ENCODE measurements around the gene CCDC149. TPM values are rescaled to one million over a fixed set of nuclear protein-coding genes. Genes with fewer than 3 reads are reported as not detected.

Gene CCDC149
- total RNA-seq, 1 experiment from 2014 or later, result 6.2 TPM

DNA sequence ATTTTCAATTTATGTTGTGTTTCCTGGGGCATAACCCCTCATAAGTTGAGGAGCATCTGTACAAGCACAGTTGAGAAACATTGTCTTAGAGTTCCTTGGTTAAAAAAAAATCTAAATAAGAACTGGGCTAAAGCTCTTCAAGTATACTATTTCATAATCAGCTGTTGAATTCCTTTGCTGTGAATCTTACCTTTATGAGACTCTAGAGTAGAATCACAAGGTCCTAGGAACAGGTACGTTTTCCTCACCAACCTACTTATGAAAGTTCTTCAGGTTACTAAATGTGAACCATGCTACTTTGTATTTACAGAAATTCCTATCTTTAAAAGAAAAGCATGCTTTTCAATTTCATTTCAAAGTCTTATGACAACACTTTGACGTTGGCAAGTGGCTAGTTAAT, 138.4 kb downstream of the CCDC149 start:
- in situ Hi-C loops (cut with HindIII; ENCODE audit: low pct_unique_long_range_greater_than_20kb, low sequenced_read_pairs), result no loop called here
- no peak for DNase-seq (ENCODE audit: low read depth)

DNA sequence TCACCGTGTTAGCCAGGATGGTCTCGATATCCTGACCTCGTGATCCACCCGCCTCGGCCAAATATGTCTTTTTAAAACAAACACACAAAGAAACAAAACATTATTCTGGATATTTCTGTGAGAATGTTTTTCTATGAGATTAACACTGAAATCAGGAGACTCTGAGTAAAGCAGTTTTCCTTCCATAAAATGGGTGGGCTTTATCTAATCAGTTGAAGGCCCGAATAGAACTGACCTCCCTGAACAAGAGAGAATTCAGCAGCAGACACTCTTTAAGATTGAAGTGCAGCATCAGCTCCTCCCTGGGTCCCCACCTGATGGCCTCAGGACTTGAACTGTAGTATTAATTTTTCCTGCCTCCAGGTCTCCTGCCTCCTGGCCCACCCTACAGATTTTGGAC, 139.9 kb downstream of the CCDC149 start:
- in situ Hi-C loops (cut with HindIII; ENCODE audit: low pct_unique_long_range_greater_than_20kb, low sequenced_read_pairs), result no loop called here
- no peak for DNase-seq (ENCODE audit: low read depth)

DNA sequence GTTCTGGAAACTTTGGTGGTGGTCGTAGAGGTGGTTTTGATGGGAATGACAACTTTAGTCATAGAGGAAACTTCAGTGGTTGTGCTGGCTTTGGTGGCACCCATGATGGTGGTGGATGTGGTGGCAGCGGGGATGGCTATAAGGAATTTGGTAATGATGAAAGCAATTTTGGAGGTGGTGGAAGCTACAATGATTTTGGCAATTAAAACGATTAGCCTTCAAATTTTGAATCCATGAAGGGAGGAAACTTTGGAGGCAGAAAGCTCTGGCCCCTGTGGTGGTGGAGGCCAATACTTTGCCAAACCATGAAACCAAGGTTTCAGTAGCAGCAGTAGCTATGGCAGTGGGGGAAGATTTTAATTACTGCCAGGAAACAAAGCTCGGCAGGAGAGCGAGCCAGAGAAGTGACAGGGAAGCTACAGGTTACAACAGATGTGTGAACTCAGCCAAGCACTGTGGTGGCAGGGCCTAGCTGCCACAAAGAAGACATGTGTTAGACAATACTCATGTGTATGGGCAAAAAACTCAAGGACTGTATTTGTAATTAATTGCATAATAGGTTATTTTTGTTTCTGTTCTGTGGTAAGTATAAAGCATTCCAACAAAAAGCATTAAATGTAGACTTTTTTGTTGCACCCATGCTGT, 140.7 kb downstream of the CCDC149 start:
- DNase-seq (ENCODE audit: low read depth), result no peak
- in situ Hi-C loops (cut with HindIII; ENCODE audit: low pct_unique_long_range_greater_than_20kb, low sequenced_read_pairs), result no loop called here

DNA sequence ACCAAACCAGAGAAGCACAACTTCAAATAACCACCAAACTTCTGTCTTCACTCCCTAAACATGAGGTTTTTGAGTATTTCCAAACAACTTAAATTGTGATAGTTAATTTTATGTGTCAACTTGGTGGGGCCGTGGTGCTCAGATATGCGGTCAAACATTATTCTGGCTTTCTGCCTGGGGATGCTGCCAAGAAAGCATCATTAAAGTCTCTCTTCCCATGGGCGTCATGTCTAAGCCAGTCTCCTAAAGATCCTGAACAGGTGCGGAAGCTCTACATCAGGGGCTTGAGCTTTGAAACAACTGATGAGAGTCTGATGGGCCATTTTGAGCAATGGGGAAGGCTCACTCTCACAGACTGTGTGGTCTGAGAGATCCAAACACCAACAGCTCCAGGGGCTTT, 141.6 kb downstream of the CCDC149 start:
- DNase-seq (ENCODE audit: low read depth), result no peak
- in situ Hi-C loops (cut with HindIII; ENCODE audit: low pct_unique_long_range_greater_than_20kb, low sequenced_read_pairs), result no loop called here

DNA sequence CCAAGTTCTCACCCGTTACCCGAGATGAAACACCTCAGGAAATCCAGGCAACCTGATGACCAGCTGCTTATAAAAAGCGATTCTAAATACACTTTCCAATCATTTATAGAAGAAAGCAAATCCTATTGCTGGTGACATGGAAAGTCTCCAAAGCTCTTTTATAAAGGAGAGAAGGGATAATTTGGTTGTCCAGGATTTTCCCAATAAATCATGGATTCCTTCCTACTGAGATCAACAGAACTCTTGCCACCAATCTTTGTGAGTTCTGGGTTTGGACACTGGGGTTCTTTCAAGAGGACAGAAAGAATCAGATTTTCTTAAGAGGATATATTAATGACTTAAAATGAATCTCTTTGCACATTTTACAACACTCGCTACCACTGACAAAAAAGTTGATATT, 142.2 kb downstream of the CCDC149 start:
- in situ Hi-C loops (cut with HindIII; ENCODE audit: low pct_unique_long_range_greater_than_20kb, low sequenced_read_pairs), result no loop called here
- no peak for DNase-seq (ENCODE audit: low read depth)

DNA sequence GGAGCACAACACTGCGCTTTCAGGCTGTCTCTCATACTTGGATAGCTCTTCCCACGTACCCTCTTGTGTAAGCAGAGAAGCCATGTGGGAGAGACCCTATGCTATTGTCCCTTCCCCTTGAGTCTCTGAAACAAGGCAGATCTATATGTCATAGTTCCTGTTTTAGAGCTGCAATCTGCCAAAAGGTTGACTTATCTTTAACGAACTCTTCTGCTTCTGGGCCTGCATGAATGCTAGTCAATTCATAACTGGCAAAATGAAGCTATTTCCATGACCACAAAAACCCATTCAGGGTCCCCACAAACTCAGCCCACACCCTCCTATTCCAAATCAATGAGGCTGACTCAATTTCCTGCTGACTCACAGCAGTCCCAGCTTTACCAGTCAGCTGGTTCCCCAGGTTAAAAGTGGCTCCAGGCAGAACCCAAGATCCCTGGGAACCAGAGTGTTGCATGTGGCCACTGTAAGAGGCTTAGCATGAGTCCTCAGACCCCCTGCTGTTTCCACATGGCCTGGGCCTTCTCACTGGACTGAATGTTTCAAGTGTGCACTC, 142.7 kb downstream of the CCDC149 start:
- no peak for DNase-seq (ENCODE audit: low read depth)
- in situ Hi-C loops (cut with HindIII; ENCODE audit: low pct_unique_long_range_greater_than_20kb, low sequenced_read_pairs), result no loop called here

DNA sequence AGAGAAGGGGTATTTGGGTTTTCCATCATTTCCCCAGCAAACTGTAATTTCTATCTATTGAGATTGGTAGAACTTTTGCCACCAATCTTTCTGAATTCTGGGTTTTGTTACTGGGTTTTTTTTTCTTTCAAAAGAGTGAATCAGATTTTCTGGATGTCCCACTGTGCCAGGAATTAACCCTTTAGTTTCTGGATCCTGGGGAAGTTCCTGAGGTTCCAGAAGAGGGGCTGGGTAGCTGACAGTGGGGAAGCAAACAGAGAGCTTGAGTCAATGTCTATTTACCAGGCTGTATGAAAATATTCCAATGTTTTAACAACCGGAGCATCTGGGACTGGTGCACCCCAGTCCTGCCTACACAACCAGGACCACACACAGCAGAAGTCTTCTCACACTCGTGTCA, 143.3 kb downstream of the CCDC149 start:
- in situ Hi-C loops (cut with HindIII; ENCODE audit: low pct_unique_long_range_greater_than_20kb, low sequenced_read_pairs), result no loop called here

DNA sequence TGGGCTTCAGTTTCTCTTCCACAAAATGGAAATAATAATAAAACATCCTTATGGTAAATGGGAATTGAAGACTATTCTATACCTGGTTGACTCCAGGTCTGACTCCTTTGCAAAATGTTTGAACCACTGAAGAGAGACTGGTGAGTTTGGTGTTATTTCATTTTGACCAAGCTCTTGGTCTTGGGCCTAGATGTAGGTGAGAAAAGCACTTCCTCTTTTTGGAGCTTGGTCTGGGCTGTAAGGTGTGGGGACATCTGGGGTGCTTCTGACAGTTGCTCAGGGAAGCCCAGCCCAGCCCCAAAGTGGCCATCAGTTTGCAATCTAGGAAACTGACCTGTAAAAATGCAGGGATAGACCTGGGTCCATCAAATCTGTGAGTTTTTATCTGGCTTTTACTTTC, 144.2 kb downstream of the CCDC149 start:
- in situ Hi-C loops (cut with HindIII; ENCODE audit: low pct_unique_long_range_greater_than_20kb, low sequenced_read_pairs), result no loop called here
- DNase-seq (ENCODE audit: low read depth), result no peak

More for the DNA sequence above, 143.3 kb downstream of the CCDC149 start:
- no peak for DNase-seq (ENCODE audit: low read depth)

DNA sequence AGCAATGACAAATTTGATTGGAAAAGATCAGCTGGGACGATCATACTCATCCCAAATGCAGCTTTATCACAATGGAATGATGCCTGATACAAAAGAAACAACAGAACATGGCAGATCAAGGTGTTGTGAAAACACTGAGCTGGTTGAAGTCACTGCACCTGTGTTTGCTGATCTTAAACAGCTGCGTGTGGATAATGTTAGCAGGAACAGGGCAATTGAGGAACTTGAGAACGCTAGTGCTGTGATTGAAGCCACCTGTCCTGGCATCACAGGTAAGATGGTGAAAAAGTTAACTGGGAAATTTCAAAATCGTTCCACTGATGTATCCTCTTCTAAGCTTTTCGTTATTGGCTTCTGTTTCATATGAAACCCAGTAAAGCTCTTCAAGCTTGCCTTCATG, 144.8 kb downstream of the CCDC149 start:
- DNase-seq (ENCODE audit: low read depth), result no peak
- in situ Hi-C loops (cut with HindIII; ENCODE audit: low pct_unique_long_range_greater_than_20kb, low sequenced_read_pairs), result no loop called here

DNA sequence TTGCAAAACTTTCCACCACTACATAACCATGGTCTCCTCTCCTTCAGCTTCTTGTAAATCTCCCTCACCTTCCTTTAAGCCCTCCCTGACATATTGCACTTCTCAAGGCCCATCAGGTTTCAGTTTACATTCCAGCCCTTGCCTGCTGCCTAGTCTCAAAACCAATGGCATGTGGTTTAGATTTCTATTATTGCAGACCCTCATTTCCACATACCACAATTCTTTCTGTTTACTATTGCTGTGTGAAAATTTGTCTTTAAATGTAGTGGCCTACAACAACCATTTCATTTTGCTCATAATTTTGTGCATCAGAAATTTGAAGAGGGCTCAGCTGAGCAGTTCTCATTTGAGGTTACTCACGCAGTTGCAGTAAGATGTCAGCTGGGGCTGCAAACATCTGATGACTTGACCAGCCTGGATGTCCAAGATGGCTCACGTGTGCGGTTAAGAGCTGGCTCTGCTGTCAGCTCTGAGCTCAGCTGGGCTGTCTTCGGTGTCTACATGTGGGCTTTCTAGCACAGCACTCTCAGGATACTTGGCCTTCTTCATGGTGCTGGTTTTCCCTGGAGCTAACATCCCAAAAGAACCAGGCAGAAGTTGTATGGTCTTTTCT, 147.4 kb downstream of the CCDC149 start:
- in situ Hi-C loops (cut with HindIII; ENCODE audit: low pct_unique_long_range_greater_than_20kb, low sequenced_read_pairs), result no loop called here

DNA sequence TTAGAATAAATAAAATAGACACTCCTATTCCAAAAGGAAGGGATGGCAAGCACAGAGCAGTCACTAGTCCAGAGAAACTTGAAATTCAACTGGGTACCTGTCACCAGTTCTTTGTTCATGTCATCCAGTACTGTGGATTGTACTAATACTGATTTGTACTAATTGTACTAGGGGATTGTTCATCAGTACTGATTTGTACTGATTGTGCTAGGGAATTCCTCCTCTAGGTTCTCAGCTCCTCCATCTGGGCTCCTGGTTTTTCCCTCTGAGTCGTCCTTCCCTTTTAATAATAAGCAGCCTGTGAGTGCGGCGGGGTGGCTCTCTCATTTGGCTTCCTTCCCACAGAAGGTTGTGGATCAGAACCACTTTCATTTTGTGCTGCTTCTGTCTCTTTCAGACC, 148.5 kb downstream of the CCDC149 start:
- in situ Hi-C loops (cut with HindIII; ENCODE audit: low pct_unique_long_range_greater_than_20kb, low sequenced_read_pairs), result no loop called here
- no peak for DNase-seq (ENCODE audit: low read depth)

More for the DNA sequence above, 147.4 kb downstream of the CCDC149 start:
- DNase-seq (ENCODE audit: low read depth), result no peak

DNA sequence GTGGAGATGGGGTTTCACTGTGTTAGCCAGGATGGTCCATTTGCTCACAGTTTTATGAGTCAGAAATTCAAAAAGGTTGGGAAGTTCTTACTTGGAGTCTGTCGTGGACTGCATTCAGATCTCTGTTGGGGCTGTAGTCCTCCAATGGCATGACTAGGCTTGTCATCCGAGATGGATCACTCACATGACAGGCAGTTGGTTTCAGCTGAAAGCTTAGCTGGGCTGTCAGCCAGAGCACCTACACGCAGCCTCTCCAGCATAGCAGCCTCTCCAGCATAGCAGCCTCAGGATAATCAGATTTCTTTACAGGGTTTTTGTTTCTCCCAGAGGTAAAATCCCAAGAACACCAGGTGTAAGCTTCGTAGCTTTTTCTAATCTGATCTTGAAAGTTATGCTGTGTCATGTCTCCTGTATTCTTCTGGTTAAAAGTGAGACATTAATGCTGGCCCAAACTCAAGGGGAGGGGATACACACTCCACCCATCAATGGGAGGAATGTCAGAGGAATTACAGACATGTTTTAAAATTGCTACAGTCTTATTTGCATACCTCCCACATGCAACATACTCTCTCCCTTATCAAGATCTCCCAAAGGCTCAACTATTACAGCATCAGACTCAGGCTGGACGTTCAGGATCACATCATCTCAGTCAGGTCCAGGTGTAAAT, 149.1 kb downstream of the CCDC149 start:
- in situ Hi-C loops (cut with HindIII; ENCODE audit: low pct_unique_long_range_greater_than_20kb, low sequenced_read_pairs), result no loop called here
- DNase-seq (ENCODE audit: low read depth), result peak; percentile 69

Other genes with a start within 250 kb of the CCDC149 start
- gene SOD3, start 117.5 kb downstream of the CCDC149 start, total RNA-seq (2014; rRNA removed; shearing (Covaris generic); ENCODE audit: low replicate concordance), result 108 and 112 TPM in 2 replicates
- not detected in 2 replicates for gene LGI2, start 117.9 kb upstream of the CCDC149 start, total RNA-seq (2014; rRNA removed; shearing (Covaris generic); ENCODE audit: low replicate concordance)
- gene SEPSECS, start 247.4 kb upstream of the CCDC149 start, total RNA-seq (2014; rRNA removed; shearing (Covaris generic); ENCODE audit: low replicate concordance), result 2.9 and 3.7 TPM in 2 replicates